IMR-90 (cell line): ENCODE measurements around the gene CCR6. TPM values are rescaled to one million over a fixed set of nuclear protein-coding genes. Genes with fewer than 3 reads are reported as not detected.

ENCODE experiments used
- ATAC-seq: fragments of 200-7000 bp; cut with Tn5 transposase; 2 replicates; pipeline ENCODE4 v1.9.1; 2020; ENCODE audit warnings: low read depth, mild to moderate bottlenecking, moderate library complexity
- BruUV-seq: library from RNA; stranded (reverse); fragments of 400-500 nt; replicated peaks from 2 replicates; lab custom pipeline; 2021; lab: Mats Ljungman, UMichigan
- CTCF ChIA-PET: fragments of 300-600 bp; formaldehyde crosslinking; extraction: SDS; loops from one replicate; lab custom pipeline; 2021; ENCODE audit warnings: antibody characterized with exemption; lab: Yijun Ruan, JAX
- POLR2A ChIA-PET: fragments of 300-600 bp; sonication (Branson Sonifier 250); formaldehyde crosslinking; loops from one replicate; lab custom pipeline; 2022; ENCODE audit warnings: antibody characterized with exemption; ENCODE audit not compliant: unreplicated experiment; lab: Charles Lee
- DNase-seq: peaks from one replicate; pipeline ENCODE4 v3.0.0; 2013
- H2AFZ ChIP-seq: replicated peaks from 2 replicates; pipeline ENCODE3; 2013; ENCODE audit warnings: low read length, mild to moderate bottlenecking; ENCODE audit not compliant: poor library complexity
- H2AK5ac ChIP-seq: 2 replicates; pipeline ENCODE4 v1.6.1; 2013; ENCODE audit warnings: low read depth, low read length, inconsistent platforms
- H2AK9ac ChIP-seq: replicated peaks from 2 replicates; pipeline ENCODE3; 2013; ENCODE audit warnings: mild to moderate bottlenecking, low read depth, low read length, moderate library complexity; ENCODE audit not compliant: poor library complexity
- H2BK120ac ChIP-seq: 2 replicates; pipeline ENCODE4 v1.6.1; 2013; ENCODE audit warnings: low read depth, low read length, inconsistent platforms
- H2BK15ac ChIP-seq: 3 replicates; pipeline ENCODE4 v1.6.1; 2013; ENCODE audit warnings: low read depth, low read length, inconsistent platforms
- H2BK20ac ChIP-seq: 2 replicates; pipeline ENCODE4 v1.6.1; 2013; ENCODE audit warnings: low read depth, mild to moderate bottlenecking, inconsistent platforms, low read length, moderate library complexity
- H2BK5ac ChIP-seq: 2 replicates; pipeline ENCODE4 v1.6.1; 2013; ENCODE audit warnings: mild to moderate bottlenecking, low read depth, low read length, inconsistent platforms; ENCODE audit not compliant: poor library complexity, severe bottlenecking
- H3K14ac ChIP-seq: replicated peaks from 2 replicates; pipeline ENCODE4 v1.6.1; 2013; ENCODE audit warnings: low read depth, low read length, inconsistent platforms
- H3K18ac ChIP-seq: 2 replicates; pipeline ENCODE4 v1.6.1; 2013; ENCODE audit warnings: low read depth, low read length, control low read depth
- H3K23ac ChIP-seq: 2 replicates; pipeline ENCODE4 v1.6.1; 2013; ENCODE audit warnings: low read depth, low read length, inconsistent platforms
- H3K27ac ChIP-seq: 2 replicates; pipeline ENCODE4 v1.5.1; 2013; ENCODE audit warnings: mild to moderate bottlenecking, control low read depth, low read length; ENCODE audit not compliant: insufficient read depth
- H3K27me3 ChIP-seq: 2 replicates; pipeline ENCODE4 v1.6.1; 2013; ENCODE audit warnings: low read length; ENCODE audit not compliant: control insufficient read depth, insufficient read depth
- H3K36me3 ChIP-seq: 2 replicates; pipeline ENCODE4 v1.6.1; 2013; ENCODE audit warnings: low read length, mixed read lengths; ENCODE audit not compliant: control insufficient read depth, insufficient read depth
- H3K4ac ChIP-seq: 2 replicates; pipeline ENCODE4 v1.6.1; 2013; ENCODE audit warnings: low read depth, low read length, inconsistent platforms
- H3K4me1 ChIP-seq: 2 replicates; pipeline ENCODE4 v1.6.1; 2013; ENCODE audit warnings: low read length, mixed read lengths; ENCODE audit not compliant: control insufficient read depth, insufficient read depth
- H3K4me2 ChIP-seq: 2 replicates; pipeline ENCODE4 v1.6.1; 2013; ENCODE audit warnings: low read depth, mild to moderate bottlenecking, control low read depth, low read length, moderate library complexity
- H3K4me3 ChIP-seq: 2 replicates; pipeline ENCODE4 v1.5.1; 2013; ENCODE audit warnings: low read depth, mild to moderate bottlenecking, control low read depth, low read length, moderate library complexity; ENCODE audit not compliant: insufficient read depth
- H3K56ac ChIP-seq: 2 replicates; pipeline ENCODE4 v1.6.1; 2013; ENCODE audit warnings: low read length, inconsistent platforms; ENCODE audit not compliant: insufficient read depth; ENCODE audit errors: extremely low read depth
- H3K79me1 ChIP-seq, 2 experiments: 2 replicates each; pipeline ENCODE4 v1.6.1; 2013; ENCODE audit warnings: low read length in 2 of 2, inconsistent platforms in 1 of 2, low read depth in 1 of 2
- H3K9ac ChIP-seq: 2 replicates; pipeline ENCODE4 v1.6.1; 2013; ENCODE audit warnings: low read depth, low read length, control low read depth
- H3K9me1 ChIP-seq: 2 replicates; pipeline ENCODE4 v1.6.1; 2013; ENCODE audit warnings: low read length, inconsistent platforms; ENCODE audit not compliant: insufficient read depth
- H3K9me3 ChIP-seq: 2 replicates; pipeline ENCODE4 v1.6.1; 2013; ENCODE audit warnings: low read length; ENCODE audit not compliant: control insufficient read depth, insufficient read depth
- H4K20me1 ChIP-seq: 2 replicates; pipeline ENCODE4 v1.6.1; 2013; ENCODE audit warnings: low read length, inconsistent platforms; ENCODE audit not compliant: insufficient read depth
- H4K5ac ChIP-seq: 2 replicates; pipeline ENCODE4 v1.6.1; 2013; ENCODE audit warnings: mild to moderate bottlenecking, low read depth, low read length, control low read depth
- H4K8ac ChIP-seq, 2 experiments: 2 replicates each; pipeline ENCODE4 v1.6.1; 2013; ENCODE audit warnings: low read depth in 2 of 2, low read length in 2 of 2, control low read depth in 1 of 2, inconsistent platforms in 1 of 2
- H4K91ac ChIP-seq: 2 replicates; pipeline ENCODE4 v1.6.1; 2013; ENCODE audit warnings: low read depth, low read length, inconsistent platforms; ENCODE audit not compliant: insufficient read depth
- BHLHE40 ChIP-seq: fragments of 150-350 bp; IDR thresholded peaks from 2 replicates; pipeline ENCODE4 v1.6.1; 2016; ENCODE audit warnings: mild to moderate bottlenecking, low read depth, low read length
- CTCF ChIP-seq: conservative IDR thresholded peaks from 2 replicates; pipeline ENCODE4 v1.5.1; 2012; ENCODE audit warnings: mild to moderate bottlenecking, low read depth, low read length, improper control_type of control experiment
- ELK1 ChIP-seq: fragments of 150-350 bp; IDR thresholded peaks from 2 replicates; pipeline ENCODE4 v1.6.1; 2016; ENCODE audit warnings: low read depth, mild to moderate bottlenecking, low read length, moderate library complexity, borderline replicate concordance
- FOS ChIP-seq: fragments of 150-350 bp; IDR thresholded peaks from 2 replicates; pipeline ENCODE4 v1.6.1; 2016; ENCODE audit warnings: low read depth, low read length
- MAFK ChIP-seq: IDR thresholded peaks from 2 replicates; pipeline ENCODE4 v1.6.1; 2012; ENCODE audit warnings: low read depth, low read length, improper control_type of control experiment
- MAZ ChIP-seq: IDR thresholded peaks from 2 replicates; pipeline ENCODE4 v1.6.1; 2012; ENCODE audit warnings: low read depth, mild to moderate bottlenecking, low read length, improper control_type of control experiment, moderate library complexity, borderline replicate concordance
- MXI1 ChIP-seq: IDR thresholded peaks from 2 replicates; pipeline ENCODE4 v1.6.1; 2012; ENCODE audit warnings: low read depth, mild to moderate bottlenecking, low read length, moderate library complexity, borderline replicate concordance
- NFE2L2 ChIP-seq: fragments of 150-350 bp; IDR thresholded peaks from 2 replicates; pipeline ENCODE4 v1.6.1; 2016; ENCODE audit warnings: low read depth, mild to moderate bottlenecking, low read length
- RCOR1 ChIP-seq: IDR thresholded peaks from 2 replicates; pipeline ENCODE4 v1.6.1; 2012; ENCODE audit warnings: mild to moderate bottlenecking, low read length, improper control_type of control experiment; ENCODE audit not compliant: insufficient replicate concordance
- RFX5 ChIP-seq: IDR thresholded peaks from 2 replicates; pipeline ENCODE4 v1.8.0; 2012; ENCODE audit warnings: low read depth, mild to moderate bottlenecking, low read length, moderate library complexity
- SMC3 ChIP-seq: fragments of 150-350 bp; IDR thresholded peaks from 2 replicates; pipeline ENCODE4 v1.6.1; 2016; ENCODE audit warnings: low read depth, mild to moderate bottlenecking, antibody characterized with exemption, low read length, moderate library complexity
- USF2 ChIP-seq: fragments of 150-350 bp; IDR thresholded peaks from 2 replicates; pipeline ENCODE4 v1.6.1; 2017; ENCODE audit warnings: mild to moderate bottlenecking, antibody characterized with exemption, low read length, low read depth
- WGBS, 2 experiments: methylation state at CpG; one replicate each; pipeline versions ENCODE4 v1.1.5 to v1.1.7; 2013; ENCODE audit warnings: missing lambda C conversion rate in 2 of 2; ENCODE audit not compliant: insufficient read length in 1 of 2; ENCODE audit errors: extremely low coverage in 2 of 2; 5-methylcytosine and 5-hydroxymethylcytosine counted together
- dilution Hi-C: fragments of 300-500 bp; cut with HindIII; formaldehyde crosslinking; loops from one replicate; pipeline ENCODE4 v1.14.3; 2018; ENCODE audit warnings: low sequenced_read_pairs; ENCODE audit not compliant: unreplicated experiment
- in situ Hi-C: fragments of 300-500 bp; cut with MboI; formaldehyde crosslinking; loops from 3 replicates; pipeline ENCODE4 v1.14.3; 2019; ENCODE audit warnings: low sequenced_read_pairs, inconsistent platforms, mixed read lengths
- intact Hi-C: fragments of 100-400 bp; cut with micrococcal nuclease; formaldehyde crosslinking; loops from 2 replicates; pipeline ENCODE4 v1.10.0; 2022
- polyA plus RNA-seq, 3 experiments: library from polyadenylated mRNA; depleted of rRNA; stranded (reverse); fragments of >200 nt; gene quantifications; 2 replicates each; pipeline ENCODE4 v1.2.3, GENCODE V29; 2012; ENCODE audit warnings: low replicate concordance in 1 of 3
- total RNA-seq: library from RNA; depleted of rRNA; stranded (reverse); fragments of >200 nt; gene quantifications from 2 replicates; pipeline ENCODE4 v1.2.3, GENCODE V29; 2012

The CCR6 gene
- total and polyA plus RNA-seq, 2 of the 4 experiments (the other 2 are of a cell fraction), result not detected

GRCh38 chr6:167164261-167164660 lies 41.4 kb downstream of the CCR6 start:
- Histone ChIP-seq H3K14ac (no peak overlapping the region), H3K27ac (no peak overlapping the region), H2AFZ (no peak overlapping the region), H3K18ac (no peak overlapping the region), H3K4ac (no peak overlapping the region), H3K27me3 (no peaks in the 10 kb centered on the region), H3K56ac (no peak overlapping the region), H2BK5ac (no peak overlapping the region), H3K9me3 (peaks cover 4% of the 10 kb centered on the region), H2AK9ac (no peak overlapping the region), H4K20me1 (no peaks in the 10 kb centered on the region), H4K91ac (no peak overlapping the region), H3K4me1 (no peaks in the 10 kb centered on the region), H3K9ac (no peak overlapping the region), H3K9me1 (no peaks in the 10 kb centered on the region), H3K4me2 (no peak overlapping the region), H2BK120ac (no peak overlapping the region), H3K23ac (no peak overlapping the region), H3K79me1 (no peaks in the 10 kb centered on the region), H3K36me3 (no peaks in the 10 kb centered on the region), H2BK15ac (no peak overlapping the region), H2BK20ac (no peak overlapping the region), H3K4me3 (no peak overlapping the region), H4K8ac (no peak overlapping the region), H4K5ac (no peak overlapping the region), H2AK5ac (no peak overlapping the region)
- ChIA-PET POLR2A (no interaction called here), CTCF (no interaction called here)
- ATAC-seq, result no peak
- DNase-seq, result no peak
- in situ Hi-C loops, result no loop called here
- TF ChIP-seq RFX5, result no peak
- TF ChIP-seq CTCF, result no peak
- TF ChIP-seq MAFK, result no peak
- TF ChIP-seq RCOR1, result no peak
- no peak for TF ChIP-seq USF2
- no peak for TF ChIP-seq ELK1
- TF ChIP-seq FOS, result no peak
- no peak for TF ChIP-seq BHLHE40
- TF ChIP-seq MXI1, result no peak
- TF ChIP-seq MAZ, result no peak
- TF ChIP-seq SMC3, result no peak
- no peak for TF ChIP-seq NFE2L2
- dilution Hi-C loops, result no loop called here
- no TSS peak for BruUV-seq
- intact Hi-C loops, result no loop called here
- WGBS, 2 experiments, result no CpG with 5 or more reads among the region's 3 CpGs
